GM21423 (cell line): ENCODE results near the gene SLC22A13.
"Not testable (repeated sequence)": the region's sequence is repeated elsewhere in the genome, so short reads cannot be mapped to it uniquely, and the experiment has no call there.

Experiments used
- ATAC-seq: cut with Tn5 transposase; IDR thresholded peaks from one replicate; pipeline ENCODE4 v1.9.1; 2021; ENCODE audit warnings: mild to moderate bottlenecking, moderate library complexity; ENCODE audit not compliant: unreplicated experiment

Gene SLC22A13

GRCh38 chr3:38297053-38297452 is 31.4 kb downstream of the SLC22A13 start:
- not testable (repeated sequence) for ATAC-seq

GRCh38 chr3:38297537-38297936 is 31.9 kb downstream of the SLC22A13 start:
- no peak for ATAC-seq

GRCh38 chr3:38297947-38298711 is 32.5 kb downstream of the SLC22A13 start:
- ATAC-seq: no peak

- no peak for ATAC-seq
Observed at GRCh38 chr3:38306941-38307340, 41.3 kb downstream of the SLC22A13 start.

- ATAC-seq: no peak
Observed at GRCh38 chr3:38307599-38307998, 42.0 kb downstream of the SLC22A13 start.

GRCh38 chr3:38308456-38308855 is 42.8 kb downstream of the SLC22A13 start:
- ATAC-seq: no peak

- ATAC-seq: no peak
Observed at GRCh38 chr3:38311476-38311875, 45.9 kb downstream of the SLC22A13 start.

GRCh38 chr3:38311941-38312340 is 46.3 kb downstream of the SLC22A13 start:
- ATAC-seq: no peak

GRCh38 chr3:38312356-38312755 is 46.7 kb downstream of the SLC22A13 start:
- ATAC-seq: no peak

- ATAC-seq: no peak
Observed at GRCh38 chr3:38313263-38313662, 47.7 kb downstream of the SLC22A13 start.

GRCh38 chr3:38313695-38314094 is 48.1 kb downstream of the SLC22A13 start:
- ATAC-seq: no peak

- ATAC-seq: no peak
Observed at GRCh38 chr3:38314112-38314763, 48.6 kb downstream of the SLC22A13 start.

- ATAC-seq: no peak
Observed at GRCh38 chr3:38314764-38315487, 49.3 kb downstream of the SLC22A13 start.

GRCh38 chr3:38315488-38316230 is 50.0 kb downstream of the SLC22A13 start:
- no peak for ATAC-seq

GRCh38 chr3:38316356-38317191 is 51.0 kb downstream of the SLC22A13 start:
- no peak for ATAC-seq

- ATAC-seq: no peak
Observed at GRCh38 chr3:38317192-38317759, 51.7 kb downstream of the SLC22A13 start.

- ATAC-seq: no peak
Observed at GRCh38 chr3:38318766-38319671, 53.4 kb downstream of the SLC22A13 start.

GRCh38 chr3:38320638-38321037 is 55.0 kb downstream of the SLC22A13 start:
- not testable (repeated sequence) for ATAC-seq

GRCh38 chr3:38323060-38323459 is 57.4 kb downstream of the SLC22A13 start:
- no peak for ATAC-seq
